Measurements from ENCODE around the gene TMPRSS11E. TPM values are rescaled to one million over a fixed set of nuclear protein-coding genes. Genes with fewer than 3 reads are reported as not detected.
"Not testable (repeated sequence)": the region's sequence is repeated elsewhere in the genome, so short reads cannot be mapped to it uniquely, and the experiment has no call there.

TMPRSS11E gene, protein sequence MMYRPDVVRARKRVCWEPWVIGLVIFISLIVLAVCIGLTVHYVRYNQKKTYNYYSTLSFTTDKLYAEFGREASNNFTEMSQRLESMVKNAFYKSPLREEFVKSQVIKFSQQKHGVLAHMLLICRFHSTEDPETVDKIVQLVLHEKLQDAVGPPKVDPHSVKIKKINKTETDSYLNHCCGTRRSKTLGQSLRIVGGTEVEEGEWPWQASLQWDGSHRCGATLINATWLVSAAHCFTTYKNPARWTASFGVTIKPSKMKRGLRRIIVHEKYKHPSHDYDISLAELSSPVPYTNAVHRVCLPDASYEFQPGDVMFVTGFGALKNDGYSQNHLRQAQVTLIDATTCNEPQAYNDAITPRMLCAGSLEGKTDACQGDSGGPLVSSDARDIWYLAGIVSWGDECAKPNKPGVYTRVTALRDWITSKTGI
- total RNA-seq: not detected in 2 replicates

DNA sequence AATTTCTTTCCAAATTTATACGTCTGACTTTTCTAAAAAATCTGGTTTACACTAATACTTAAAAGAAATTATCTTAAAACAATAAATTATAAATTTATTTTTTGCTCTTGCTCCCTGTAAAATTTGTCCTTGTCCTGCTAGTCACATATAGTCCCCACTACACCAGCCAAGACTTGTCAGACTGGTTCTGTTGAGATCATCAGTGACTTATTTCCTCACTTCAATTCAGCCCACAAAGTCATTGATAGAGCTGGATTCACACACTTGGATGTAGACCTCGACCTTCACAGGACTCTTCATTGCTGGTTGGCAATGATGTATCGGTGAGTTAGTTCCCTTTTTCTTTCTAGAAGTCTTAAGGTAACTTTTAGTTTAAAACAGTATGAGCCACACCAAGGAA lies at the start of gene TMPRSS11E:
TMPRSS11E (plus strand) TSS at position 263 of the 400 bp plus-strand sequence; CDS start at position 313, 50 bp downstream.
- no peaks in the 10 kb centered on the region for H3K36me3 Mint-ChIP-seq (ENCODE audit: low read depth)
- H3K4me3 Mint-ChIP-seq (ENCODE audit: low read depth): no peak within 1 kb of the TSS
- intact Hi-C loops (cut with micrococcal nuclease): no loop called here
- no peak within 1 kb of the TSS for H3K27ac Mint-ChIP-seq
- peaks cover 39% of the 10 kb centered on the region for H3K4me1 Mint-ChIP-seq (ENCODE audit: low read depth)
- no peak for DNase-seq (ENCODE audit: low spot score)
- peaks cover 2% of the 10 kb centered on the region for H3K27me3 Mint-ChIP-seq (ENCODE audit: low read depth)
- no peaks in the 10 kb centered on the region for H3K9me3 Mint-ChIP-seq

DNA sequence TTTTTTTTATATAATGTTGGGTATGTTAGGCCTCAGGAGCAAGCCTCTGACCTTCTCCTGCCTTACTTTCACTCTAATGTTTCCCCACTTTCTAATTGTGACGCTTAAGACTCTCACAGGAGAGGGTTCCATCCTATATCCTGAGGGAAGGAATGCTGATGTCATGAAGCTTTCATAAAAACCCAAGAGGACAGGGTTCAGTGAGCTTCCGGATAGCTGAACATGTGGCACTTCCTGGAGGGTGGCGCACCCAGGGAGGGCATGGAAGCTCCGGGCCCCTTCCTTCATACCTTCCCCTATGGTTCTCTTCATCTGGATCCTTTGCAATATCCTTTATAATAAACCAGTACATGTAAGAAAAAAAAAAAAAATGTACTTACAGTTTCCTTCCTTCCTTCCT lies 48.0 kb upstream of the TMPRSS11E start:
- intact Hi-C loops (cut with micrococcal nuclease): no loop called here
- H3K4me1 Mint-ChIP-seq (ENCODE audit: low read depth): no peaks in the 10 kb centered on the region

DNA sequence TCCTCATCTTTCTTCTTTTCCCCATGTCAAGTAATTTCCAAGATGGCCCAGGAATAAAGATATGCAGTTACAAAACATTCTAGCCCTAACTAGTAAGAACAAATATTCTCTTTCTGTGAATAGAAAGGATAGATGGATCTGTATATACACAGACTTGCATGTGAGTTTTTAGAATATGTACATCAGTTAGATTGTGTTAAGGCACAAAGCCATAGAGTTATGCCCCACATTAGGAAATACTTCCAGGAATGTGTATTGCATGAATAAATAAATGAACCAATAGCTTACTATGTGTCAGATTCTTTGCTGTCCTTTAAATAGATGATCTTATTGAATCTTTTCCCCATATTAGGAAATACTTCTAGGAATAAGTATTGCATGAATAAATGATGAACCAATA lies 46.0 kb upstream of the TMPRSS11E start:
- H3K4me1 Mint-ChIP-seq (ENCODE audit: low read depth): no peaks in the 10 kb centered on the region
- DNase-seq (ENCODE audit: low spot score): no peak
- H3K4me3 Mint-ChIP-seq (ENCODE audit: low read depth): no peak overlapping the region
- peaks cover 3% of the 10 kb centered on the region for H3K27me3 Mint-ChIP-seq (ENCODE audit: low read depth)
- no peaks in the 10 kb centered on the region for H3K9me3 Mint-ChIP-seq
- H3K36me3 Mint-ChIP-seq (ENCODE audit: low read depth): no peaks in the 10 kb centered on the region
- no peak overlapping the region for H3K27ac Mint-ChIP-seq
- intact Hi-C loops (cut with micrococcal nuclease): no loop called here

More for the DNA sequence above, 48.0 kb upstream of the TMPRSS11E start:
- no peak overlapping the region for H3K4me3 Mint-ChIP-seq (ENCODE audit: low read depth)
- H3K9me3 Mint-ChIP-seq: no peaks in the 10 kb centered on the region
- H3K27ac Mint-ChIP-seq: no peak overlapping the region
- no peaks in the 10 kb centered on the region for H3K36me3 Mint-ChIP-seq (ENCODE audit: low read depth)
- peaks cover 3% of the 10 kb centered on the region for H3K27me3 Mint-ChIP-seq (ENCODE audit: low read depth)
- no peak for DNase-seq (ENCODE audit: low spot score)

DNA sequence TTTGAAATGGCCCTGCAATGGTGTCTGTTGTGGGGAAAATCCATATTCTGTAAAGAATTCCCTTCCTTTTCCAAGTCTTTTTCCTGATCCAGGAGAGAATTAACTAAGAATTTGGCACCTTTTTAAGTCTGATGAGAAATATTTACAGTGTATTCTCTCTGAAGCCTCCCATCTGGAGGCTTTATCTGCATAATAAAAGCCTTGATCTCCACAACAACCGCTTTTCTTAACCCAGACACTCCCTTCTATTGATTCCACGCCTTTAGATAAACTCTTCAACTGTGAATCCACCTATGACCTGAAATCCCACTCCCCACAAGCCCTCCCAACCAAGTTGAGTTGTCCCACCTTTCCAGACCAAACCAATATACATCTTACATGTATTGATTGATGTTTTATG lies 43.1 kb upstream of the TMPRSS11E start:
- no peak overlapping the region for H3K27ac Mint-ChIP-seq

DNA sequence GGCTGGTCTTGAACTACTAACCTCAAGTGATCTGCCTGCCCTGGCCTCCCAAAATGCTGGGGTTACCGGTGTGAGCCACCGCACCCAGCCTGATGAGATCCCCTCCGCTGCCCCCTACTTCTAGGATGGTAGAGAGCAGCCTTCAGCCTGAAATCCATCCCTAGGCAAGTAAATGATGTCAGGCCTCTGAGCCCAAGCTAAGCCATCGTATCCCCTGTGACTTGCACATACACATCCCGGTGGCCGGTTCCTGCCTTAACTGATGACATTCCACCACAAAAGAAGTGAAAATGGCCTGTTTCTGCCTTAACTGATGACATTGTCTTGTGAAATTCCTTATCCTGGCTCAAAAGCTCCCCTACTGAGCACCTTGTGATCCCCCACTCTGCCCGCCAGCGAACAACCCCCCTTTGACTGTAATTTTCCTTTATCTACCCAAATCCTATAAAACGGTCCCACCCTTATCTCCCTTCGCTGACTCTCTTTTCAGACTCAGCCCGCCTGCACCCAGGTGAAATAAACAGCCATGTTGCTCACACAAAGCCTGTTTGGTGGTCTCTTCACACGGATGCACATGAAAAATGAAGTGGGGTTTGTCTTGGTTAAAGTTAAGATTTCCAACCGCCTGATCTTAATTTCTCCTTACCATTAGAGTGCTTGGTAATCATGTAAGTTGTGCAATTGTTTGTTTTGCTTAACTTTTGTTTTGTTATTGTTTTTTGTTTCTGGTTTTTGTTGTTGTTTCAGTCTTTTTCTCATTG lies 41.4 kb upstream of the TMPRSS11E start:
- H3K4me3 Mint-ChIP-seq (ENCODE audit: low read depth); H3K36me3 Mint-ChIP-seq (ENCODE audit: low read depth); DNase-seq (ENCODE audit: low spot score); H3K9me3 Mint-ChIP-seq; intact Hi-C loops (cut with micrococcal nuclease); H3K4me1 Mint-ChIP-seq (ENCODE audit: low read depth); H3K27ac Mint-ChIP-seq; H3K27me3 Mint-ChIP-seq (ENCODE audit: low read depth): not testable (repeated sequence)

More for the DNA sequence above, 43.1 kb upstream of the TMPRSS11E start:
- H3K4me3 Mint-ChIP-seq (ENCODE audit: low read depth): no peak overlapping the region
- DNase-seq (ENCODE audit: low spot score): no peak
- H3K9me3 Mint-ChIP-seq: no peaks in the 10 kb centered on the region
- peaks cover 5% of the 10 kb centered on the region for H3K27me3 Mint-ChIP-seq (ENCODE audit: low read depth)
- no peaks in the 10 kb centered on the region for H3K4me1 Mint-ChIP-seq (ENCODE audit: low read depth)
- intact Hi-C loops (cut with micrococcal nuclease): no loop called here
- no peaks in the 10 kb centered on the region for H3K36me3 Mint-ChIP-seq (ENCODE audit: low read depth)

DNA sequence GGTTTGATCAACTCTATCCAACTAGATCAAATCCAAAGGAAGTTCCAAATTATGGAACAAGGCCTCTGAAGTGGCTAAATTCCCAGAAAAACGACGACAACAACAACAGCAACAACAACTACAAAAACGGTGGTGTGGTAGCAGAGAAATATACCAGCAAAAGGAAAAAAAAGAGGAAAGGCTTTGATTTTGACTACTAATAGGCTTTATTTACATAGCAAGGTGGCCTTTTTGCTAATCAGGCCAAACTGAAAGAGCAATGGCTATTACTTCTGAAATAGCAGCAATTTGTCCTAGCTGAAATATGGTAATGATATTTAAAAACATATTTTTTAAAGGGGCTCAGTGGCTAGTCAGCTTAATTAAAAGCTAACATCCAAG lies 40.8 kb upstream of the TMPRSS11E start:
- intact Hi-C loops (cut with micrococcal nuclease): no loop called here
- H3K27me3 Mint-ChIP-seq (ENCODE audit: low read depth): peaks cover 5% of the 10 kb centered on the region
- no peaks in the 10 kb centered on the region for H3K4me1 Mint-ChIP-seq (ENCODE audit: low read depth)
- no peak overlapping the region for H3K27ac Mint-ChIP-seq
- no peak overlapping the region for H3K4me3 Mint-ChIP-seq (ENCODE audit: low read depth)
- H3K9me3 Mint-ChIP-seq: no peaks in the 10 kb centered on the region
- no peaks in the 10 kb centered on the region for H3K36me3 Mint-ChIP-seq (ENCODE audit: low read depth)
- DNase-seq (ENCODE audit: low spot score): no peak

DNA sequence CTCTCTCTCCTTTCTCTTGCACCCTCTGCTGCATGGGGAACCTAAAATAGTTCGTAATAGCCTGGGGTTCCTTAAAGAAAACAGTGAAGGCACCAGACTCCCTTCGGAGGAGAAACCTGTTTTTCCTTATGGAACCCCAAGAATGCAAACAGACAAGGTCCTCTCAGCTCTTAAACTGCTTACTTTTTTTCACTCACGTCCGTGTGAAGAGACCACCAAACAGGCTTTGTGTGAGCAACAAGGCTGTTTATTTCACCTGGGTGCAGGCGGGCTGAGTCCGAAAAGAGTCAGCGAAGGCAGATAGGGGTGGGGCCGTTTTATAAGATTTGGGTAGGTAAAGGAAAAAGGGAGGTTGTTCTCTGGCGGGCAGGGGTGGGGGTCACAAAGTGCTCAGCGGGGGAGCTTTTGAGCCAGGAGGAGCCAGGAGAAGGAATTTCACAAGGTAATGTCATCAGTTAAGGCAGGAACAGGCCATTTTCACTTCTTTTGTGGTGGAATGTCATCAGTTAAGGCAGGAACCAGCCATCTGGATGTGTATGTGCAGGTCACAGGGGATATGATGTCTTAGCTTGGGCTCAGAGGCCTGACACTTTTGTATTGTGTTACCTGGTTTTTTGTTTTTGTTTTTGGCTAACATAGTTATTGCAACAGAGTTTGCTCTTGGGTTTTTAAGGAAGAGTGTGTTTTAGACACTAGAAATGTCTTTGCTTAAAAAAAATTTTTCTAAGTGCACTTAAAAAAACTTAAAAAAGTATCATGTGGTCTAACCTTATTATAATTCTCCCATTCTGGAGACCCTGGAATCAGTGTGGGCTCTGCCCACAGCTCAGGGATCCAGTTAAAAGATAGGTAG lies 40.0 kb upstream of the TMPRSS11E start:
- H3K9me3 Mint-ChIP-seq; H3K4me3 Mint-ChIP-seq (ENCODE audit: low read depth); DNase-seq (ENCODE audit: low spot score); H3K27me3 Mint-ChIP-seq (ENCODE audit: low read depth); H3K27ac Mint-ChIP-seq; H3K36me3 Mint-ChIP-seq (ENCODE audit: low read depth); intact Hi-C loops (cut with micrococcal nuclease); H3K4me1 Mint-ChIP-seq (ENCODE audit: low read depth): not testable (repeated sequence)

DNA sequence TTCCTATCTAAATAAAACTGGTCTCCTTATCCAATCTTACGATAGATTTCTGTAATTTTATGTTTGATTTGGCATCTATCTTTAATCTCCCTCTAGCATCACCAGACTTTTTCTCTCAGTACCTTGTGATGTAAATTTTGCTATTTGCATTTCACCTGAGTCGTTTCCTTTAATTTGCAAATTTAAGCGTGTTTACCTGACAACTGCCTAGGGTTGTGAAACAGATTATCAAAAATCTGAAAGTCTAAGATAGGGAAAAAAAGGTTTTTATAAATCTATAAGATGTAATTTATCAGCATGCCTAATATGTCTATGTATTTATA lies 39.4 kb upstream of the TMPRSS11E start:
- no peaks in the 10 kb centered on the region for H3K36me3 Mint-ChIP-seq (ENCODE audit: low read depth)
- H3K27ac Mint-ChIP-seq: no peak overlapping the region
- no peak for DNase-seq (ENCODE audit: low spot score)
- H3K4me1 Mint-ChIP-seq (ENCODE audit: low read depth): peaks cover 2% of the 10 kb centered on the region
- intact Hi-C loops (cut with micrococcal nuclease): no loop called here
- no peak overlapping the region for H3K4me3 Mint-ChIP-seq (ENCODE audit: low read depth)
- no peaks in the 10 kb centered on the region for H3K9me3 Mint-ChIP-seq
- H3K27me3 Mint-ChIP-seq (ENCODE audit: low read depth): peaks cover 5% of the 10 kb centered on the region

DNA sequence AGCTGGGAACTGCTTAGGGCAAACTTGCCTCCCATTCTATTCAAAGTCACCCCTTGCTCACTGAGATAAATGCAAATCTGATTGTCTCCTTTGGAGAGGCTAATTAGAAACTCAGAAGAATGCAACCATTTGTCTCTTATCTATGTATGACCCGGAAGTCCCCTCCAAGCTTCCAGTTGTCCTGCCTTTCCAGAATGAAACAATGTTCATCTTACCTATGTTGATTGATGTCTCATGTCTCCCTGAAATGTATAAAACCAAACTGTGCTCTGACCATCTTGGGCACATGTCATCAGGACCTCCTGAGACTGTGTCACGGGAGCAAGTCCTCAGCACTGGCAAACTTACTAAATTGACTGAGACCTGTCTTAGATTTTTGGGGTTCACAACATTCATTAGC lies 37.1 kb upstream of the TMPRSS11E start:
- H3K36me3 Mint-ChIP-seq (ENCODE audit: low read depth): no peaks in the 10 kb centered on the region
- no peak overlapping the region for H3K4me3 Mint-ChIP-seq (ENCODE audit: low read depth)
- H3K27me3 Mint-ChIP-seq (ENCODE audit: low read depth): peaks cover 5% of the 10 kb centered on the region
- intact Hi-C loops (cut with micrococcal nuclease): no loop called here
- peaks cover 6% of the 10 kb centered on the region for H3K4me1 Mint-ChIP-seq (ENCODE audit: low read depth)
- no peak for DNase-seq (ENCODE audit: low spot score)
- H3K27ac Mint-ChIP-seq: no peak overlapping the region
- H3K9me3 Mint-ChIP-seq: no peaks in the 10 kb centered on the region

DNA sequence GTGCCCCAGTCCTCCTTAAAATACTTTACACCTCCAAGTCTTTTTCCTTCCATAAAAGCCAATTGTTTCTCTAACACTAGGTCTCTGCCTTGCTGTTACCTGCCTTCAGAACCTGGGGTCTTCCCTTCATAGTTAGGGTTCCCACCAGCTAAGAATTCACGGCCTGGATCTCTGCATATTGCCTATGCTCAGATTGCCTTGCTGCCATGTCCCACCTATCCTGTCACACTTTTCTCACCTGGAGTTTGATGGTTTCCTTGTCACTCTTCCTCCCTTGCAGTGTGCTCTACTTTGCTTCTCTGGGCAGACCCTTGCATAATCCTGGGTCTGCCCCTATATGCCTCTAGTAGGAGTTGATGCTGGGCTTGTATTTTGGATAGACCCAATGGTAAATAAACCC lies 36.6 kb upstream of the TMPRSS11E start:
- no peak overlapping the region for H3K4me3 Mint-ChIP-seq (ENCODE audit: low read depth)
- no peaks in the 10 kb centered on the region for H3K9me3 Mint-ChIP-seq
- H3K36me3 Mint-ChIP-seq (ENCODE audit: low read depth): no peaks in the 10 kb centered on the region
- peaks cover 5% of the 10 kb centered on the region for H3K27me3 Mint-ChIP-seq (ENCODE audit: low read depth)
- H3K4me1 Mint-ChIP-seq (ENCODE audit: low read depth): peaks cover 6% of the 10 kb centered on the region
- H3K27ac Mint-ChIP-seq: no peak overlapping the region
- no peak for DNase-seq (ENCODE audit: low spot score)
- intact Hi-C loops (cut with micrococcal nuclease): no loop called here

DNA sequence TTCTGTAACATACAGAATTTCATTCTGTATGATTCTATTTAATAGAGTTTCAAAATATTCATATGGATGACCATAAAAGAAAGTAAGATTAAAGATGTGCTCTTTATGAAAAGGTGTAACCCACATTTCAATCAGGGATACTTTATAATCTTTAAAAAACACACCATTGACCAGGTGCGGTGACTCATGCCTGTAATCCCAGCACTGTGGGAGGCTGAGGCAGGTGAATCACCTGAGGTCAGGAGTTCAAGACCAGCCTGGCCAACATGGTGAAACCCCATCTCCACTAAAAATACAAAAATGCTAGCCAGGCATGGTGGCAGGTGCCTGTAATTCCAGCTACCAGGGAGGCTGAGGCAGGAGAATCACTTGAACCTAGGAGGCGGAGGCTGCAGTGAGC lies 35.2 kb upstream of the TMPRSS11E start:
- H3K36me3 Mint-ChIP-seq (ENCODE audit: low read depth); intact Hi-C loops (cut with micrococcal nuclease); H3K9me3 Mint-ChIP-seq; H3K27ac Mint-ChIP-seq; H3K4me1 Mint-ChIP-seq (ENCODE audit: low read depth); H3K4me3 Mint-ChIP-seq (ENCODE audit: low read depth); H3K27me3 Mint-ChIP-seq (ENCODE audit: low read depth); DNase-seq (ENCODE audit: low spot score): not testable (repeated sequence)

DNA sequence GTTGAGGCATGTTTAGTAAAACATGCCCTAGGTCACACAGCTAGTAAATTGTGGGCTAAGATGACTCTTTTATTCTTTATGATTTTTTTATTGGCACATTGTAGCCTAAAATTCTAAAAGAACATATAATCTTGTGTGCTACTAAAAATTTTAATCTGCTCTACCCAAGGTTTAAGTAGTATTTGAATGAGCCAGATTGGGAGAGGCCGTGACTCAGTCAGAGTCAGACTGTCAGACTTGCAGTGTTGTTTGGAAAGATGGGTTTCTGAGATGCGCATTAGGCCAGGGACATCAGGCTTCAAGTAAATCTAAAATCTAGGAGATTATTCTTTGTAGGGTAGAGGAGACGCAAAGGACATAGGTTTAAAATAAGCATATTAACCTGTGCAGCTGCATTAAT lies 30.7 kb upstream of the TMPRSS11E start:
- DNase-seq (ENCODE audit: low spot score): no peak
- peaks cover 5% of the 10 kb centered on the region for H3K9me3 Mint-ChIP-seq
- no peak overlapping the region for H3K27ac Mint-ChIP-seq
- peaks cover 6% of the 10 kb centered on the region for H3K4me1 Mint-ChIP-seq (ENCODE audit: low read depth)
- no peak overlapping the region for H3K4me3 Mint-ChIP-seq (ENCODE audit: low read depth)
- peaks cover 2% of the 10 kb centered on the region for H3K27me3 Mint-ChIP-seq (ENCODE audit: low read depth)
- no peaks in the 10 kb centered on the region for H3K36me3 Mint-ChIP-seq (ENCODE audit: low read depth)
- intact Hi-C loops (cut with micrococcal nuclease): no loop called here

DNA sequence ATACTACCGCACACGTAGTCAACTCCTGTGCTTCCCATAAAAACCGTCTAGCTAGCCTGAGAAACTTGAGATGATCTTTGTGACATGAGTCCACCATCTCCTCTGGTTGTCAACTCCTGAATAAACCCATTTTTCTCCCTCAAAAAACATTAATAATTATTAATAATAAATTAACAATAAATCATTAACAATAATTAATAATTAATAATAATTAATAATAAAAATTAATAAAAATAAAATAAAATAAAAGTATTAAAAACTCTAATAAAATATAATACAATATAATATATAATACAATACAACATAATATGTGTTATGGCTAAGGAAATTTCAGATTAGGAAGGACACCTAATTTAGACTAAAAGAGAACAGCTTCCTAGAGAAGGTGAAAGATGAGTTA lies 20.7 kb upstream of the TMPRSS11E start:
- H3K4me1 Mint-ChIP-seq (ENCODE audit: low read depth): no peaks in the 10 kb centered on the region
- no peak for DNase-seq (ENCODE audit: low spot score)
- no peaks in the 10 kb centered on the region for H3K36me3 Mint-ChIP-seq (ENCODE audit: low read depth)
- no peak overlapping the region for H3K4me3 Mint-ChIP-seq (ENCODE audit: low read depth)
- peaks cover 2% of the 10 kb centered on the region for H3K27me3 Mint-ChIP-seq (ENCODE audit: low read depth)
- no peak overlapping the region for H3K27ac Mint-ChIP-seq
- no peaks in the 10 kb centered on the region for H3K9me3 Mint-ChIP-seq
- intact Hi-C loops (cut with micrococcal nuclease): no loop called here
